Neural cell (in vitro differentiated cells): ENCODE measurements around the gene PRKAB2.

Source experiments
- CTCF ChIP-seq: fragments of 450-650 bp; IDR thresholded peaks from 2 replicates; pipeline ENCODE4 v1.5.1; 2014; ENCODE audit warnings: antibody characterized with exemption, mild to moderate bottlenecking, moderate library complexity; ENCODE audit not compliant: poor library complexity, severe bottlenecking
- EP300 ChIP-seq: fragments of 450-650 bp; conservative IDR thresholded peaks from 2 replicates; pipeline ENCODE4 v1.6.1; 2014; ENCODE audit warnings: antibody characterized with exemption, mild to moderate bottlenecking, moderate library complexity; ENCODE audit not compliant: poor library complexity, severe bottlenecking
- EZH2 ChIP-seq: fragments of 200-600, 300-800 bp; shearing (Covaris generic), sonication (generic); IDR thresholded peaks from 2 replicates; pipeline ENCODE4 v1.6.1; 2014; ENCODE audit warnings: antibody characterized with exemption, low read length, borderline replicate concordance, mild to moderate bottlenecking; ENCODE audit not compliant: insufficient read depth, poor library complexity, severe bottlenecking
- MXI1 ChIP-seq: fragments of 450-650 bp; conservative IDR thresholded peaks from 2 replicates; pipeline ENCODE4 v1.6.1; 2014; ENCODE audit warnings: antibody characterized with exemption, mild to moderate bottlenecking; ENCODE audit not compliant: poor library complexity, severe bottlenecking
- POLR2AphosphoS5 ChIP-seq: IDR thresholded peaks from 2 replicates; pipeline ENCODE4 v1.6.1; 2012
- RAD21 ChIP-seq: fragments of 450-650 bp; conservative IDR thresholded peaks from 2 replicates; pipeline ENCODE4 v1.6.1; 2014; ENCODE audit warnings: antibody characterized with exemption, mild to moderate bottlenecking, moderate library complexity
- REST ChIP-seq: IDR thresholded peaks from 2 replicates; pipeline ENCODE4 v1.6.1; 2012; ENCODE audit warnings: borderline replicate concordance
- SMC3 ChIP-seq: fragments of 450-650 bp; conservative IDR thresholded peaks from 2 replicates; pipeline ENCODE4 v1.6.1; 2014; ENCODE audit warnings: antibody characterized with exemption, mild to moderate bottlenecking, moderate library complexity; ENCODE audit not compliant: poor library complexity
- TAF1 ChIP-seq: IDR thresholded peaks from 2 replicates; pipeline ENCODE4 v1.6.1; 2012; ENCODE audit warnings: low read depth

- TF ChIP-seq POLR2AphosphoS5: no peak
- no peak for TF ChIP-seq RAD21
- TF ChIP-seq CTCF: no peak
- no peak for TF ChIP-seq REST
- TF ChIP-seq EZH2: no peak
- TF ChIP-seq EP300: no peak
- TF ChIP-seq MXI1: no peak
- TF ChIP-seq SMC3: no peak
- no peak for TF ChIP-seq TAF1
Measured at GRCh38 chr1:147210987-147211386, 38.7 kb upstream of the PRKAB2 start.
